Measurements from ENCODE around the gene PSMF1. TPM values are rescaled to one million over a fixed set of nuclear protein-coding genes. Genes with fewer than 3 reads are reported as not detected.
"Not testable (repeated sequence)": the region's sequence is repeated elsewhere in the genome, so short reads cannot be mapped to it uniquely, and the experiment has no call there.

The PSMF1 gene
- total RNA-seq, 5 donors from 2014 or later (not counting 1 experiment from before 2014, with no cell fraction given) = 106 to 142 (median 127) TPM

- WGBS (ENCODE audit: insufficient coverage) = 8% methylated on average over 17 of the region's 21 CpGs
- no peak overlapping the region for H3K27ac Mint-ChIP-seq
Observed at GRCh38 chr20:1212607-1213396, 94.4 kb downstream of the PSMF1 start.

GRCh38 chr20:1214838-1215261 is 96.4 kb downstream of the PSMF1 start:
- ChIA-PET CTCF (no interaction called here), POLR2A (no interaction called here)
- Mint-ChIP-seq H3K36me3 (no peaks in the 10 kb centered on the region), H3K9me3 (no peaks in the 10 kb centered on the region), H3K4me3 (peak overlapping the region in 1 of 3 donors; percentile 66), H3K27me3 (peaks cover 5 to 17% of the 10 kb centered on the region in 2 donors), H3K4me1 (peaks cover 38 to 50% (median 48%) of the 10 kb centered on the region in 3 donors), H3K27ac (peak overlapping the region; percentile 95 to 97)
- H3K36me3 ChIP-seq (ENCODE audit: control insufficient read depth in 2 of 2, extremely low read depth in 1 of 2, insufficient read depth in 1 of 2, low read length in 1 of 2) = no peaks in the 10 kb centered on the region
- peaks cover 0 to 8% of the 10 kb centered on the region in 2 experiments for H3K27me3 ChIP-seq (replicated peaks in 1 of 2; ENCODE audit: control insufficient read depth in 2 of 2, extremely low read depth in 1 of 2, insufficient read depth in 2 of 2, low read length in 1 of 2)
- H3K27ac ChIP-seq (ENCODE audit: low read length) = no peak overlapping the region
- ATAC-seq (replicated peaks in 1 of 4) (no peak), DNase-seq (no peak)
- no peaks in the 10 kb centered on the region for H3K9me3 ChIP-seq
- WGBS (ENCODE audit: insufficient coverage) = 96% methylated on average over 3 of the region's 4 CpGs
- peaks cover 6 to 24% of the 10 kb centered on the region in 2 experiments for H3K4me1 ChIP-seq (ENCODE audit: control insufficient read depth in 1 of 2, extremely low read depth in 1 of 2, insufficient read depth in 2 of 2, low read length in 2 of 2)
- no peak overlapping the region for H3K4me3 ChIP-seq (ENCODE audit: control insufficient read depth in 1 of 2, extremely low read depth in 1 of 2, low read length in 1 of 2)

More at GRCh38 chr20:1212607-1213396, 94.4 kb downstream of the PSMF1 start:
- H3K4me3 Mint-ChIP-seq = no peak overlapping the region
- DNase-seq = peak; percentile 31 to 82 (median 59)
- Histone ChIP-seq H3K4me3 (ENCODE audit: control insufficient read depth in 1 of 2, extremely low read depth in 1 of 2, low read length in 1 of 2) (no peak overlapping the region), H3K9me3 (no peaks in the 10 kb centered on the region), H3K27me3 (replicated peaks in 1 of 2; ENCODE audit: control insufficient read depth in 2 of 2, extremely low read depth in 1 of 2, insufficient read depth in 2 of 2, low read length in 1 of 2) (peaks cover 0 to 9% of the 10 kb centered on the region in 2 experiments), H3K4me1 (ENCODE audit: control insufficient read depth in 1 of 2, extremely low read depth in 1 of 2, insufficient read depth in 2 of 2, low read length in 2 of 2) (peaks cover 6 to 24% of the 10 kb centered on the region in 2 experiments), H3K27ac (ENCODE audit: low read length) (no peak overlapping the region), H3K36me3 (ENCODE audit: control insufficient read depth in 2 of 2, extremely low read depth in 1 of 2, insufficient read depth in 1 of 2, low read length in 1 of 2) (no peaks in the 10 kb centered on the region)
- ATAC-seq (replicated peaks in 1 of 4) = peak; percentile 76 to 82 (median 80)
- no peaks in the 10 kb centered on the region for H3K36me3 Mint-ChIP-seq
- H3K9me3 Mint-ChIP-seq = no peaks in the 10 kb centered on the region
- H3K27me3 Mint-ChIP-seq = peaks cover 10 to 11% of the 10 kb centered on the region in 2 donors
- CTCF ChIA-PET = interaction anchor here (0.6 to 0.9 kb wide), 4 partner anchors 21 to 256 kb away, joined by 3 to 4 read pairs (median 3); no protein-coding TSS in a partner anchor
- POLR2A ChIA-PET = no interaction called here
- peaks cover 38 to 46% (median 42%) of the 10 kb centered on the region in 3 donors for H3K4me1 Mint-ChIP-seq

- CTCF ChIA-PET = no interaction called here
- peak overlapping the region; percentile 95 to 97 for H3K27ac Mint-ChIP-seq
- no peak overlapping the region for H3K4me3 ChIP-seq (ENCODE audit: control insufficient read depth in 1 of 2, extremely low read depth in 1 of 2, low read length in 1 of 2)
- WGBS (ENCODE audit: insufficient coverage) = 39% methylated on average over 2 of the region's 11 CpGs
- H3K9me3 ChIP-seq = no peaks in the 10 kb centered on the region
- peak overlapping the region; percentile 54 for H3K27ac ChIP-seq (ENCODE audit: low read length)
- peak; percentile 73 to 87 (median 82) for ATAC-seq (replicated peaks in 1 of 4)
- no peaks in the 10 kb centered on the region for H3K36me3 Mint-ChIP-seq
- peaks cover 0 to 6% of the 10 kb centered on the region in 2 experiments for H3K27me3 ChIP-seq (replicated peaks in 1 of 2; ENCODE audit: control insufficient read depth in 2 of 2, extremely low read depth in 1 of 2, insufficient read depth in 2 of 2, low read length in 1 of 2)
- H3K27me3 Mint-ChIP-seq = peaks cover 5 to 14% of the 10 kb centered on the region in 2 donors
- peak in 12 of 35 experiments; percentile 8 to 45 (median 27) for DNase-seq
- H3K4me1 Mint-ChIP-seq = peaks cover 38 to 50% (median 49%) of the 10 kb centered on the region in 3 donors
- POLR2A ChIA-PET = no interaction called here
- no peaks in the 10 kb centered on the region for H3K36me3 ChIP-seq (ENCODE audit: control insufficient read depth in 2 of 2, extremely low read depth in 1 of 2, insufficient read depth in 1 of 2, low read length in 1 of 2)
- H3K4me3 Mint-ChIP-seq = peak overlapping the region; percentile 44 to 66 (median 48)
- H3K9me3 Mint-ChIP-seq = no peaks in the 10 kb centered on the region
- peaks cover 6 to 24% of the 10 kb centered on the region in 2 experiments for H3K4me1 ChIP-seq (ENCODE audit: control insufficient read depth in 1 of 2, extremely low read depth in 1 of 2, insufficient read depth in 2 of 2, low read length in 2 of 2)
Observed at GRCh38 chr20:1215386-1216170, 97.2 kb downstream of the PSMF1 start.

- peaks cover 6 to 24% of the 10 kb centered on the region in 2 experiments for H3K4me1 ChIP-seq (ENCODE audit: control insufficient read depth in 1 of 2, extremely low read depth in 1 of 2, insufficient read depth in 2 of 2, low read length in 2 of 2)
- peak in 14 of 35 experiments; percentile 12 to 59 (median 29) for DNase-seq
- H3K27me3 ChIP-seq (replicated peaks in 1 of 2; ENCODE audit: control insufficient read depth in 2 of 2, extremely low read depth in 1 of 2, insufficient read depth in 2 of 2, low read length in 1 of 2); H3K4me3 ChIP-seq (ENCODE audit: control insufficient read depth in 1 of 2, extremely low read depth in 1 of 2, low read length in 1 of 2); H3K9me3 ChIP-seq; H3K9me3 Mint-ChIP-seq; ATAC-seq (replicated peaks in 1 of 4); H3K27ac ChIP-seq (ENCODE audit: low read length); H3K36me3 ChIP-seq (ENCODE audit: control insufficient read depth in 2 of 2, extremely low read depth in 1 of 2, insufficient read depth in 1 of 2, low read length in 1 of 2); POLR2A ChIA-PET; H3K36me3 Mint-ChIP-seq: not testable (repeated sequence)
- Mint-ChIP-seq H3K4me1 (peaks cover 38 to 50% (median 50%) of the 10 kb centered on the region in 3 donors), H3K27ac (peak overlapping the region; percentile 74 to 85), H3K4me3 (peak overlapping the region in 1 of 3 donors; percentile 66), H3K27me3 (peaks cover 5 to 13% of the 10 kb centered on the region in 2 donors)
- CTCF ChIA-PET = interaction anchor here in 1 of 2 donors (0.6 kb wide), 1 partner anchor 293 kb away, joined by 3 read pairs; no protein-coding TSS in a partner anchor
- WGBS (ENCODE audit: insufficient coverage) = 80% methylated on average over 11 of the region's 19 CpGs
Observed at GRCh38 chr20:1216527-1217427, 98.4 kb downstream of the PSMF1 start.

Other genes starting within 250 kb of the PSMF1 start
- not detected for gene ANGPT4, start 202.3 kb upstream of the PSMF1 start, total RNA-seq
- under 1 TPM in 4 of 5 donors, not detected in 1; 0.33 to 0.98 (median 0.55) TPM for gene RSPO4, start 116.3 kb upstream of the PSMF1 start, total RNA-seq
- under 1 TPM in 1 of 5 donors, not detected in 4; 0.13 TPM for gene TMEM74B, start 66.4 kb downstream of the PSMF1 start, total RNA-seq
- gene C20orf202, start 84.9 kb downstream of the PSMF1 start, total RNA-seq = under 1 TPM in 4 of 5 donors, not detected in 1; 0.23 to 0.41 (median 0.30) TPM
- gene RAD21L1, start 107.4 kb downstream of the PSMF1 start, total RNA-seq = 1 to 10 TPM in 1 of 5 donors, under 1 TPM in 2, not detected in 2; 0.73 to 1.6 (median 0.88) TPM
- 10 to 100 TPM; 12.9 to 29.8 (median 23.4) TPM for gene SNPH, start 147.7 kb downstream of the PSMF1 start, total RNA-seq
- 1 to 10 TPM; 1.1 to 2.4 (median 2.2) TPM for gene SDCBP2, start 210.5 kb downstream of the PSMF1 start, total RNA-seq

Measured in T-cell (primary cell).